HCEC 1CT (cell line): ENCODE results near the gene KLHL25.
"Not testable (repeated sequence)": the region's sequence is repeated elsewhere in the genome, so short reads cannot be mapped to it uniquely, and the experiment has no call there.

Source experiments
- DNase-seq: peaks from one replicate; pipeline ENCODE4 v3.0.0-alpha.2; 2017

Gene KLHL25

GRCh38 chr15:85794598-85795336, at the start of gene KLHL25:
KLHL25 (minus strand) TSS chr15:85794925; CDS start chr15:85769810, 25,115 bp downstream.
- DNase-seq = peak; percentile 94

- no peak for DNase-seq
These were observed 46.1 kb upstream of the KLHL25 start for GRCh38 chr15:85840802-85841152.

- DNase-seq = peak; percentile 41
These were observed 45.5 kb upstream of the KLHL25 start for GRCh38 chr15:85840079-85840801.

- DNase-seq = no peak
These were observed 44.9 kb upstream of the KLHL25 start for GRCh38 chr15:85839643-85840042.

GRCh38 chr15:85838655-85839054, 43.9 kb upstream of the KLHL25 start:
- DNase-seq = no peak

- no peak for DNase-seq
These were observed 43.2 kb upstream of the KLHL25 start for GRCh38 chr15:85837881-85838280.

- no peak for DNase-seq
These were observed 42.3 kb upstream of the KLHL25 start for GRCh38 chr15:85837011-85837433.

- no peak for DNase-seq
These were observed 39.9 kb upstream of the KLHL25 start for GRCh38 chr15:85834651-85835050.

GRCh38 chr15:85832394-85832793, 37.7 kb upstream of the KLHL25 start:
- no peak for DNase-seq

GRCh38 chr15:85831415-85832113, 36.8 kb upstream of the KLHL25 start:
- DNase-seq = peak; percentile 34

GRCh38 chr15:85829754-85830153, 35.0 kb upstream of the KLHL25 start:
- DNase-seq = not testable (repeated sequence)

GRCh38 chr15:85828874-85829273, 34.1 kb upstream of the KLHL25 start:
- no peak for DNase-seq

- no peak for DNase-seq
These were observed 33.4 kb upstream of the KLHL25 start for GRCh38 chr15:85828126-85828525.

GRCh38 chr15:85826756-85827515, 32.2 kb upstream of the KLHL25 start:
- no peak for DNase-seq

GRCh38 chr15:85825719-85826118, 31.0 kb upstream of the KLHL25 start:
- DNase-seq = no peak

- DNase-seq = no peak
These were observed 30.4 kb upstream of the KLHL25 start for GRCh38 chr15:85825118-85825517.

GRCh38 chr15:85821545-85821944, 26.8 kb upstream of the KLHL25 start:
- DNase-seq = no peak

- DNase-seq = no peak
These were observed 25.2 kb upstream of the KLHL25 start for GRCh38 chr15:85819938-85820337.

- no peak for DNase-seq
These were observed 18.5 kb upstream of the KLHL25 start for GRCh38 chr15:85813234-85813633.

GRCh38 chr15:85810075-85810474, 15.3 kb upstream of the KLHL25 start:
- no peak for DNase-seq

GRCh38 chr15:85805420-85805819, 10.7 kb upstream of the KLHL25 start:
- no peak for DNase-seq

- no peak for DNase-seq
These were observed 9.9 kb upstream of the KLHL25 start for GRCh38 chr15:85804481-85805170.
